Adrenal gland (tissue), 5 donors: ENCODE results near the gene SEC16A.

Experiments
- POLR2A ChIP-seq, 2 donors: fragments of 450-650 bp; IDR thresholded peaks; one replicate each; pipeline ENCODE4 v1.6.1; 2017; ENCODE audit warnings: antibody characterized with exemption in 2 of 2, mild to moderate bottlenecking in 2 of 2, moderate library complexity in 1 of 2
- TF ChIP-seq, protein P1 (sequence below), 6 experiments: fragments of 450-650 bp in 4 of 6; fragments of 200-600 bp in 2 of 6; sonication (generic) in 1 of 6; IDR thresholded peaks; 1 replicate in 5 of 6; 2 replicates in 1 of 6; pipeline versions ENCODE4 v1.5.1 to v1.8.0; 2016 to 2021; ENCODE audit warnings: antibody characterized with exemption in 6 of 6, mild to moderate bottlenecking in 2 of 6, moderate library complexity in 1 of 6
- donor health status: DM: no; HTN: no; CAD: no.

GRCh38 chr9:136422876-136423275 lies 60.0 kb downstream of the SEC16A start:
- TF ChIP-seq, protein P1, sequence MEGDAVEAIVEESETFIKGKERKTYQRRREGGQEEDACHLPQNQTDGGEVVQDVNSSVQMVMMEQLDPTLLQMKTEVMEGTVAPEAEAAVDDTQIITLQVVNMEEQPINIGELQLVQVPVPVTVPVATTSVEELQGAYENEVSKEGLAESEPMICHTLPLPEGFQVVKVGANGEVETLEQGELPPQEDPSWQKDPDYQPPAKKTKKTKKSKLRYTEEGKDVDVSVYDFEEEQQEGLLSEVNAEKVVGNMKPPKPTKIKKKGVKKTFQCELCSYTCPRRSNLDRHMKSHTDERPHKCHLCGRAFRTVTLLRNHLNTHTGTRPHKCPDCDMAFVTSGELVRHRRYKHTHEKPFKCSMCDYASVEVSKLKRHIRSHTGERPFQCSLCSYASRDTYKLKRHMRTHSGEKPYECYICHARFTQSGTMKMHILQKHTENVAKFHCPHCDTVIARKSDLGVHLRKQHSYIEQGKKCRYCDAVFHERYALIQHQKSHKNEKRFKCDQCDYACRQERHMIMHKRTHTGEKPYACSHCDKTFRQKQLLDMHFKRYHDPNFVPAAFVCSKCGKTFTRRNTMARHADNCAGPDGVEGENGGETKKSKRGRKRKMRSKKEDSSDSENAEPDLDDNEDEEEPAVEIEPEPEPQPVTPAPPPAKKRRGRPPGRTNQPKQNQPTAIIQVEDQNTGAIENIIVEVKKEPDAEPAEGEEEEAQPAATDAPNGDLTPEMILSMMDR (IDR thresholded peaks at IDR 0.05) = no peak
- TF ChIP-seq POLR2A (IDR thresholded peaks at IDR 0.05) = no peak
